Large intestine (tissue), 3 donors: ENCODE data around the gene NCAPG2. TPM values are rescaled to one million over a fixed set of nuclear protein-coding genes. Genes with fewer than 3 reads are reported as not detected.

Experiments used
- DNase-seq, 2 donors: peaks; one replicate each; pipeline versions ENCODE4 v3.0.0 to v3.0.0-alpha.2; 2013
- H3K27ac ChIP-seq: one replicate; pipeline ENCODE4 v1.5.1; 2013; ENCODE audit warnings: low read length
- H3K27me3 ChIP-seq: 2 replicates; pipeline ENCODE4 v1.6.1; 2013; ENCODE audit warnings: low read length; ENCODE audit not compliant: control insufficient read depth, insufficient read depth
- H3K36me3 ChIP-seq: 2 replicates; pipeline ENCODE4 v1.6.1; 2013; ENCODE audit warnings: low read length; ENCODE audit not compliant: control insufficient read depth, insufficient read depth
- H3K4me1 ChIP-seq: one replicate; pipeline ENCODE4 v1.6.1; 2013; ENCODE audit warnings: low read length; ENCODE audit not compliant: control insufficient read depth, insufficient read depth
- H3K4me3 ChIP-seq: one replicate; pipeline ENCODE4 v1.5.1; 2013; ENCODE audit warnings: low read length
- H3K9me3 ChIP-seq: one replicate; pipeline ENCODE4 v1.6.1; 2013; ENCODE audit warnings: mild to moderate bottlenecking, low read depth, low read length, moderate library complexity; ENCODE audit not compliant: control insufficient read depth
- WGBS: methylation state at CpG from one replicate; pipeline ENCODE4 v1.1.5; 2013; ENCODE audit warnings: low lambda C conversion rate; ENCODE audit not compliant: insufficient coverage; 5-methylcytosine and 5-hydroxymethylcytosine counted together
- polyA plus RNA-seq: library from polyadenylated mRNA; unstranded; fragments of 120-200 nt; gene quantifications from one replicate; pipeline ENCODE4 v1.2.1, GENCODE V29; 2013

The NCAPG2 gene
- polyA plus RNA-seq, 1 donor, result 12.5 TPM

DNA sequence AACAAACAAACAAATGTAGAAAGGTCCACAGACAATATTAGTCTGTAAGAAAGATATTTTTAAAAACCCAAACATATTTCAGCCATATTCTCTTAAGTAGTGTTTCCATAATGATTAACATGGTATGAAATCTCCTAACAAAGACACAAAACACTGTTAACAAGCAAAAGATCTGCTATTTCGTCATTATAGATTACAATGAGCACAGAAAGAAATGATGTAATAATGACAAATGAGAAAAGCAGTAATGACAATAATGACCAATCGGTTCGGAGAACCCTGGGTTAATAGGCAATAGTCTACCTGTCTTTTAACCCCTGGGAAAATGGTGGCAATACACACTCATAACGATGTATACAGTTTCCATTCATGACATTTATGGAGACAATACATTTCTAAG is 39.5 kb upstream of the NCAPG2 start:
- no peak for DNase-seq
- no peaks in the 10 kb centered on the region for H3K4me1 ChIP-seq
- no peaks in the 10 kb centered on the region for H3K27me3 ChIP-seq
- no peaks in the 10 kb centered on the region for H3K9me3 ChIP-seq
- H3K27ac ChIP-seq, result no peak overlapping the region
- no peak overlapping the region for H3K4me3 ChIP-seq
- WGBS, result 100% methylated on average over 1 of the region's 4 CpGs
- H3K36me3 ChIP-seq, result peaks cover 57% of the 10 kb centered on the region

DNA sequence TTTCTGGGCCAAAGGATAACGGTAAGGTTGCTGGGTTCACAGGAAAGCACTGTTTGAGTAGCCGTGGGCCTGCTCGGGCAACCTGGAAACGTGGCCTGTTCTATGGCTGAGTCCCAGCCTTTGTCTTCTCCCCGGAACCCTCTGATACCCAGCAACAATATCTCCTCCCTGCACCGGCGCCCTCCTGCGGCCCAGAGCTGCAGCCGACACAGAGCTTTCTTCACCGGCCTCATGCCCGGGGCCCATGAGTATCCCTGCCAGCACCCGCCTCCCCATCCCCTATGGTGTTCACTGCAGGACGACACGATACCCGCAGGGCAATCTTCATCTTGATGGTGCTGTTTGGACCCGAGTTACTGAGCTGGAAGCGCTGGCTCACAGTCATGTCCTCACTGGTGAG is 38.6 kb upstream of the NCAPG2 start:
- no peaks in the 10 kb centered on the region for H3K27me3 ChIP-seq
- peaks cover 63% of the 10 kb centered on the region for H3K36me3 ChIP-seq
- no CpG with 5 or more reads among the region's 17 CpGs for WGBS
- H3K27ac ChIP-seq, result no peak overlapping the region
- H3K9me3 ChIP-seq, result no peaks in the 10 kb centered on the region
- no peaks in the 10 kb centered on the region for H3K4me1 ChIP-seq
- no peak for DNase-seq
- no peak overlapping the region for H3K4me3 ChIP-seq

DNA sequence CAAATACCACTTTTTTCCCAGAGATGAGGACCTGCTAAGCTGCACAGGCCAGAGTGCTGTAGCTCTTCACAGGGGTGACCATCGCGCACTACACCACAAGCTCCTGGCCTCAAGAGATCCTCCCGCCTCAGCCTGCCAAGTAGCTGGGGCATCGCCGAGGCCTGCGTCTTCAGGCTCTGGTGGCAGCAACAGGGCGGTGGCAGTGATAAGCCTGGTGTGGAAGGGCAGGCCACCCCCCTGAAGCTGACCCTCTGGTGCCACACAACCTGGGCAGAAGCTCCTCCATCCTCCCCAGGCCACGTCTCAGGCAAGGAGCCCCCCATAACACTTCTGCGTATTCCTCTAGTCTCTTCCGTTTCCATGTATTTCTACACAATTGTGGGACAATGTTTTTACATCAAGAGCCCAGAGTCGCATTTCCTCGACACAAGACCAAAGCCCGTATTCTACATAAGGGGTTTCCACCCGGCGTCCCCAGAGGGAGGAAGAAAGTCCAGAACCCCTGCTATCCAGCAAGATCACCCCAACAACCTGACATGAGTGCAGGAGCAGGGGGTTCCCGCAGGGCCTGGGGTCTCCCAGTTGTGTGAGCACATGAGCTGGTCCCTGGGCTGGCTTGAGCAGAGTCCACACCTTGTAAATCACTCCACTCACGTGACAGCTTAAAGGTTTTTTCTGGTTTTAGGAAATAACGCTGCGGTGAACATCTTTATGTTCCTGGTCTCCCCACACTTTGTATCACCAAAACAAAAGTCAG is 37.6 kb upstream of the NCAPG2 start:
- DNase-seq, result no peak
- H3K4me3 ChIP-seq, result no peak overlapping the region
- H3K36me3 ChIP-seq, result peaks cover 65% of the 10 kb centered on the region
- 100% methylated on average over 1 of the region's 19 CpGs for WGBS
- no peak overlapping the region for H3K27ac ChIP-seq
- no peaks in the 10 kb centered on the region for H3K27me3 ChIP-seq
- H3K4me1 ChIP-seq, result no peaks in the 10 kb centered on the region
- H3K9me3 ChIP-seq, result no peaks in the 10 kb centered on the region

DNA sequence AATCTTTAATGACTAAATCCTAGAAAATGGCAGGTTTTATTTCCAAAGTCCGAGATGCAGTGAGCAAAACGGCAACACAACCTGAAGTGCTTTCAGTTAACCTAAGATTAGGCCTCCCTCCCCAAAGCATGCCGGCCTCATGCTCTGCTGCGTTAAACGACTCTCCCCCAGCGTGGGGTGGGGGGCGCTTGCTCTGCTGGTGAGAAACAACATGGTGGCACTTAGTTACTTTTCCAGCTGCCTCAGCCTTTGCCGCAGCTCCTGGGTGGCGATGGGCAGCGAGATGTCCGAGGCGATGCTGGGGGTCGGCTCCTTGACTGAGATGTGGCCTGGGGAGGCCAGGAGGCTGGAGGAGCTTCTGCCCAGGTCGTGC is 36.7 kb upstream of the NCAPG2 start:
- peaks cover 69% of the 10 kb centered on the region for H3K36me3 ChIP-seq
- 100% methylated on average over 1 of the region's 14 CpGs for WGBS
- no peaks in the 10 kb centered on the region for H3K9me3 ChIP-seq
- H3K27me3 ChIP-seq, result no peaks in the 10 kb centered on the region
- no peak overlapping the region for H3K27ac ChIP-seq
- no peaks in the 10 kb centered on the region for H3K4me1 ChIP-seq
- no peak for DNase-seq
- H3K4me3 ChIP-seq, result no peak overlapping the region

DNA sequence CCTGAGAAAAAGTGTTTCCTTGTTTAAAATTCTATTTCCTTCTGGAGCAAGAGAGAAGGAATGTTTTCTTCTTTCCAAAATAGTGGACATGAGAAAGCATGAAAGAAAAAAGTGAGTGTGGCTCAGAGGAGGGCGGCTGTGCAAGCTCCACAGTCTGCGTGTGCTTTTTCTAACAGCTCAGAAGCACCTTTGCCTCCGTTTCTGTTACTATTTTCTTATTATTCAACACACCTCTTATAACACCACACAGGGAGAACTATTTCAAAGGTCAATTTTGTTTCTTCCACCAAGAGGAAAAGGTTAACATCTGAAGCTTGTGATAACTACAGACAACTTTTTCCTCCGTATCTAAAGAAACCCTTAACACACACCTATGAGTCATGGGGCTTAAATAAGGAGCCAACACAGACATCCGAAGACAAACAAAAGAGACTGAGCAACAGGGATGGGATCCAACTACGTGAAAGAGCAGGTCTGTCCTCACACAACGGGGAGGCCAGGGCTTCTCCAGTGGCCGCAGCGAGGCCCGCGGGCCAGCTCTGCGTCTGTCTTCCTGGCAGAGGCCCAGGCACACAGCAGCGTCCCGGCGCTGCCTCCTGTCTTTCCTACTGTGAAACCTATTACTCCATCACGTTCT is 36.2 kb upstream of the NCAPG2 start:
- peaks cover 70% of the 10 kb centered on the region for H3K36me3 ChIP-seq
- WGBS, result no CpG with 5 or more reads among the region's 16 CpGs
- peak in 1 of 2 donors; percentile 64 for DNase-seq

DNA sequence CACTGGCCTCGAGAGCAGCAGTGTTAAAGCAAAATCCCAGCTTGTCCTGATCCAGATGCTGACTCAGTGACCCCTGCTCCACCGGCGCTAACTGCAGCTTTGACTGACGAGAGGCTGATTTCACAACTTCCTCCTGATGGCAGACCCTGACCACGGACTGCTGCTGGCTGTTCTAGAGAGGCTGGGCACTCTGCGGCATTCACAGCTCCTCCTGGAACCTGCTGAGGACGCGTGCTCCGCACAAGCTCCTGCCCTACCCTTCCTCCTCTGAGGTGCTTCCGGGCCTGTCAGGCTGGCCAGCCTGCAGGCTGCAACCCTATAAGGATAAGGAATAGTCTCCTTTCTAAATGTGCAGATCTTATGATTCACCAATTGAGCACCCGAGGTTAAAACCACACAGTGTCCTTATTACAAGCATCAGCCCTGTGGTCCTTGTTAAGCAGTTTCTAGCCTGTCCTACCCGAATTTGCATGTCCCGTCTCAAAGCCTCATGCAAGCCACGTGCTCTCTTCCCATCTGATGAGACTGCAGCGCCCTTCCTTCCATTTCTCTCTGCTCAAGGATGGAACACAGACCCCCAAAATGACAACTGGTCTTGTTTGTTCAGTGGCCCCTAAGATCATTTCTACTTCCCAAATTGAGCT is 35.5 kb upstream of the NCAPG2 start:
- peak in 1 of 2 donors; percentile 21 for DNase-seq
- Histone ChIP-seq H3K27ac (no peak overlapping the region), H3K9me3 (peaks cover 2% of the 10 kb centered on the region), H3K27me3 (no peaks in the 10 kb centered on the region), H3K36me3 (peaks cover 70% of the 10 kb centered on the region), H3K4me1 (no peaks in the 10 kb centered on the region), H3K4me3 (no peak overlapping the region)
- WGBS, result no CpG with 5 or more reads among the region's 15 CpGs

More for the DNA sequence above, 36.2 kb upstream of the NCAPG2 start:
- no peak overlapping the region for H3K27ac ChIP-seq
- H3K9me3 ChIP-seq, result peaks cover 2% of the 10 kb centered on the region
- H3K4me1 ChIP-seq, result no peaks in the 10 kb centered on the region
- H3K4me3 ChIP-seq, result no peak overlapping the region
- no peaks in the 10 kb centered on the region for H3K27me3 ChIP-seq

DNA sequence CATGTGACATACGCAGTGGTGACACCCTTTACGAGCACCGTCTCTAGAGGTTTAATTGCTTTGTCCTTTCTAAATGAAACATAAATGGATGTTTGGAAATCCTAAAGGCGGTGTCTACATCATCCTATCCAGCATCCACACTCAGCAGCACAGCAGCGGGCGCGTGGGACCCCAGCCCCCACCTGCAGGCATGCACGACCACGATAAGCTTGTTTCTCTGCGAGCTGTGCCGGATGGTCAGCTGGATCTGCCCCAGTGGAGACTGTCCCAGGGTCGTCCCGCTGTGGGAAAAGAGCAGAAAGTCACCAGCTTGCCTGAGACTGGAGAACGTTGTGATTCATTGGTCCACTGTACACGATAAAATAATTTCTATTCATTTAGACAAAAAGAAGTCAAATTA is 34.2 kb upstream of the NCAPG2 start:
- no peak overlapping the region for H3K27ac ChIP-seq
- WGBS, result 100% methylated on average over 4 of the region's 15 CpGs

DNA sequence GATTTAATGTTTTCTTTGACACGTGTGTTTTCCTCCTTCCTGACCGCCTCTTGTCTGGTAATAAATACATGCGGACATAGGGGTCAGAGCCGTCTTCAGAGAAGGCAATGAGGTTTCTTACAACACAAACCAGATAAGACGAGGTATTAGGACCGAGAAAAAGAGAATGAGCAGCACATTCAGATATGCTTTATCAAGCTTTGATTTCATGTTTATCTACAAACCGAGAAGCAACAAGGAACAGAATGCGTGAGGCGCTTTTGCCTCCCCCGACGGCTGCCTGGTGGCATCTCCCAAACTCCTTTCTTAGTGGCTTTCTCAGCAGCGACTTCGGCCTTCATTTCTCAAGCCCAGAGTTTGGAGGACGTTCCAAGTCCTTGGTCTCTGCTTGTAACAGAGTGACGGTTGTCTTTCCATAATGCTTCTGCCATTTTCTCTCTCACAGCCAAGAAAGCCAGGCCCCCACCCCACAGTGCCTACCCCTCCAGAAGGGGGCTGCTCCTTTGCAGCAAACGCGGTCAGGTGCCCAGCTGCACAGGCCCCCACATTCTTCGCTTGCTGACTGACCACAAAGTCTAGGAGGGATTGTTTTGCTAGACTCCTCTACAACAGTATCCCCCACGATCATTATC is 32.6 kb upstream of the NCAPG2 start:
- no peaks in the 10 kb centered on the region for H3K27me3 ChIP-seq
- H3K36me3 ChIP-seq, result peaks cover 73% of the 10 kb centered on the region
- no peak for DNase-seq
- WGBS, result 87% methylated on average over 3 of the region's 19 CpGs
- H3K27ac ChIP-seq, result no peak overlapping the region
- H3K4me1 ChIP-seq, result no peaks in the 10 kb centered on the region
- H3K4me3 ChIP-seq, result no peak overlapping the region
- peaks cover 2% of the 10 kb centered on the region for H3K9me3 ChIP-seq

More for the DNA sequence above, 34.2 kb upstream of the NCAPG2 start:
- Histone ChIP-seq H3K27me3 (no peaks in the 10 kb centered on the region), H3K9me3 (peaks cover 2% of the 10 kb centered on the region), H3K4me1 (no peaks in the 10 kb centered on the region), H3K4me3 (no peak overlapping the region), H3K36me3 (peaks cover 79% of the 10 kb centered on the region)
- DNase-seq, result no peak

DNA sequence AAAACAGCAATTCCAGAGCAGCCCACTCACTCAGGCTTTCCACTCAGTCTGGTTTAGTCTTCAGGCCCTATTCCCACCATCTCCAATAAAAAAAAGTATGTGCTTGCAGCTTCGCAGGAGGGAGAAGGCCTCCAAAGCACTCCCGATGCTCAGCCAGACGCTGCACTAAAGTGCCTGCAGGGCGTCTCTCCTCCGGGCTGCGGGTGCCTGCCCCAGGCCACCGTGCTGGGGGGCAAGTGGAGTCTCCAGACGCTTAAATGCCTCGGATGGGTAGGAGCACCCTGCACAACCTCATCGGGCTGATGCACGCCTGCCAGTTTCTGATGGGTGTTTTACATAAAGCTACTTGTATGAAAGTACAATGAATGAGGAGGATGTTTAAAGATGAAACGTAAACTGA is 31.3 kb upstream of the NCAPG2 start:
- no peak overlapping the region for H3K27ac ChIP-seq
- H3K36me3 ChIP-seq, result peaks cover 66% of the 10 kb centered on the region
- H3K4me1 ChIP-seq, result no peaks in the 10 kb centered on the region
- WGBS, result no CpG with 5 or more reads among the region's 12 CpGs
- H3K9me3 ChIP-seq, result peaks cover 2% of the 10 kb centered on the region
- DNase-seq, result no peak
- H3K27me3 ChIP-seq, result no peaks in the 10 kb centered on the region
- no peak overlapping the region for H3K4me3 ChIP-seq

DNA sequence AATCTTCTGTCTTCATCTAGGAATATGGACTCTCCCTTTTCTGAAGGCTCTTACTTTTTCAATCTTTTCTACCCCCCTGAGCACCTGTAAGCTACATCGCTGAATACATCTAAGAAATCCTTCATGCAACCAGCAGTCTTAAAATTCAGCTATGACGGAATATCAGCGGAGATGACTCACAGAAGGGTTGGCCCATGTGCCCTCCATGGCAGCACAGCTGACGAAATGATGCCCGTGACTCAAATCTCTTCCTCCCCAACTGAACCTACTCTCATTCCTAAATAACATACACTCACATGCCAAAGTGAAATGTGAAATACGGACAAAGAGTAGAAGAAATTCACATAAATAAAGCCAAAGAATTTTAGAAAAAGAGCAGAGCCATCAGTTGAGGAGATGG is 30.3 kb upstream of the NCAPG2 start:
- H3K4me1 ChIP-seq, result no peaks in the 10 kb centered on the region
- H3K4me3 ChIP-seq, result no peak overlapping the region
- WGBS, result 100% methylated on average over 1 of the region's 6 CpGs
- no peaks in the 10 kb centered on the region for H3K27me3 ChIP-seq
- H3K9me3 ChIP-seq, result peaks cover 2% of the 10 kb centered on the region
- peaks cover 60% of the 10 kb centered on the region for H3K36me3 ChIP-seq
- H3K27ac ChIP-seq, result no peak overlapping the region
- DNase-seq, result no peak
